ENCODE data around the gene TARM1. TPM values are rescaled to one million over a fixed set of nuclear protein-coding genes. Genes with fewer than 3 reads are reported as not detected.
"Not testable (repeated sequence)": the region's sequence is repeated elsewhere in the genome, so short reads cannot be mapped to it uniquely, and the experiment has no call there.

Gene TARM1
- polyA plus RNA-seq, 1 donor: 0.22 TPM

DNA sequence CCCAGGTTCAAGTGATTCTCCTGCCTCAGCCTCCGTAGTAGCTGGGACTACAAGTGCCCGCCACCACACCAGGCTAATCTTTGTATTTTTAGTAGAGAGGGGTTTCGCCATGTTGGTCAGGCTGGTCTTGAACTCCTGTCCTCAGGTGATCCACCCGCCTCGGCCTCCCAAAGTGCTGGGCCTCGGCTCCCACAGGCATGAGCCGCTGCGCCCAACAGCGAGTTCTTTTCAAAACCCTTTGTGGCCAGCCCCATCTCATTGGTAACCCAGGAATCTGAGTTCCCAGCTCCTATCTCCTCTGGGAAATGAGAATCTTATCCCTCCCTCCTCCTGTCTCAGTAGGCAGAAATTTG, 18.7 kb upstream of the TARM1 start:
- not testable (repeated sequence) for DNase-seq

DNA sequence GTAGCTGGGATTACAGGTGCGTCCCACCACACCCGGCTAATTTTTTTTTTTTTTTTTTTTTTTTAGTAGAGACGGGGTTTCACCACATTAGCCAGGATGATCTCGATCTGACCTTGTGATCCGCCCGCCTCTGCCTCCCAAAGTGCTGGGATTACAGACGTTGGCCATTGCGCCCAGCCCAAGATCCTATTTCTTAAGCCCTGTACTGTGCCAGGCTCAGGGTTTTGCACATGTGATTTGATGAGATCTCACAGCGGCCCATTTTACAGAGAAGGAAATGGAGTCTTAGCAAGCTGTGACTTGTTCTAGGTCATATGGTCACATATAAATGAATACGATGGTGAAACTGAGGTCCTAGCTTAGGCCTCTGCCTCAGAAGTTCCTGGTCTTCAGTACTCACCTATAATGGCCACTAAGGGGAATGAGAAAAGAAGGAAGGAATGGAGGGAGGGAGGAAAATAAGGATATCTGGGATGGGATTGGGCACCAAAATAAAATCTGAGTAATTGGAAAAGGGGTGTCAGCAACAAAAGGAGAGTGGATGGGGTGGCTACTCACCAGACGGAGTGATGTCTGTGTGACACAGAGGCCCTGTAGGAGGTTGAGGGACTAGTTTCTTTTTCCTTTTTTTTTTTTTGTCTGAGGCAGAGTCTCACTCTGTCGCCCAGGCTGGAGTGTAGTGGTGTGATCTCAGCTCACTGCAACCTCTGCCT, 18.2 kb upstream of the TARM1 start:
- no peak for DNase-seq

GRCh38 chr19:54096617-54097106, 15.5 kb upstream of the TARM1 start:
- no peak for DNase-seq

- DNase-seq: not testable (repeated sequence)
These were observed 14.9 kb upstream of the TARM1 start for GRCh38 chr19:54095859-54096616.

- DNase-seq: no peak
These were observed 14.1 kb upstream of the TARM1 start for GRCh38 chr19:54095136-54095858.

DNA sequence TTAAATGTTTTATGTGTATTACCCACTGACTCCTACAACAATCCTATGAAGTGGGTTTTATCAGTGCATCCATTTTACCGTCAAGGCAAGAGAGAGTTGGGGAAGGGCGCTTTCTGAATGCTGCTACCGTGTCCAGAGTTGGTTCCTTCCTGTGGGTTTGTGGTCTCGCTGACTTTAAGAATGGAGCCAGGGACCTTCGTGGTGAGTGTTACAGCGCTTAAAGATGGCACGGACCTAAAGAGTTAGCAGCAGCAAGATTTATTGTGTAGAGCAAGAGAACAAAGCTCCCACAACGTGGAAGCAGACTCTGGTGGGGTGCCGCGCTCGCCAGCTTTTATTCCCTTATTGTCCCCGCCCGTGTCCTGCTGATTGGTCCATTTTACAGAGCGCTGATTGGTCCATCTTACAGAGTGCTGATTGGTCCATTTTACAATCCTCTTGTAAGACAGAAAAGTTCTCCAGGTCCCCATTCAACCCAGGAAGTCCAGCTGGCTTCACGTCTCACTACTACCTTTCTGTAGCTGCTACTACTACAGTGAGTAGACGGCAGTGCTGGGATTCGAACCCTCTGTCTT, 13.3 kb upstream of the TARM1 start:
- no peak for DNase-seq

- DNase-seq: no peak
These were observed 3.2 kb upstream of the TARM1 start for GRCh38 chr19:54084410-54084809.

GRCh38 chr19:54077334-54077733, 3.8 kb downstream of the TARM1 start:
- no peak for DNase-seq

DNA sequence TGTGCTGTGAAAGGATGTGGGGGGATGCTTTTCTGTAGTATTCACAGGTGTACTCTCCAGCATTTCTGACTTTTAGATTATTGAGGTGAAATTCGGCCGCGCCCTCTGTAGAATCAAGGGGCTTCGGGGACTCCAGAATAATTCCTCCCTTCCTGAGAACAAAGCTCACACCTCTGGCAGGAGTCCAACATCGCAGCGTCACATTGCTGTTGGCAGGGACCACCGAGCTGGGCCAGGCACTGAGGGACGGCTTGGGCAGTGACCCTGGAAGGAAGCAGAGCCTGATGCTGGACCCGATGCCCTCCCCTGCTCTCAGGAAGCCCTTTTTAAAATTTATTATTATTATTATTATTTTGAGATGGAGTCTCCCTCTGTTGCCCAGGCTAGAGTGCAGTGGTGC, 6.3 kb downstream of the TARM1 start:
- DNase-seq: no peak

DNA sequence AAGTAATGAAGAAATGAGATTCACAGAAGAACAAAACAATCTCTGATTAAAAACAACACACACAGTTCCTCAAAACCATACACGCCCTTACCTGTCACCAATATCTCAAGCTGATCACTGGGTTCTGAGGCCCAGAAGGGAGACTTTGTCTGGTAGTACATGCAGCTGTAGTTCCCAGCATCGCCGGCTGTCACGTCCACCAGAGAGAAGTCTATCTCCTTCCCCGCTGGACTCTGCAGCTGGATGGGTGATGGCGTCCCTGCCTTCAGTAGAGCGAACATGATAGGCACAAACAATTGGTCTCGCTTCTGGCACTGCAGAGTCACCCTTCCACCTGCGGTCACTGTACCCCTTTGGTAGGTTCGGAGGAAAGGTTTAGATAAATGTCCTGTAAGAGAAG, 7.3 kb downstream of the TARM1 start:
- no peak for DNase-seq

- DNase-seq: no peak
These were observed 11.7 kb downstream of the TARM1 start for GRCh38 chr19:54069470-54069869.

GRCh38 chr19:54063350-54064116, 17.6 kb downstream of the TARM1 start, which contains the start of gene VSTM1:
VSTM1 (minus strand) TSS chr19:54063897; CDS start chr19:54063777, 120 bp downstream.
- DNase-seq: no peak

GRCh38 chr19:54062643-54063042, 18.5 kb downstream of the TARM1 start:
- no peak for DNase-seq

- no peak for DNase-seq
These were observed 33.5 kb downstream of the TARM1 start for GRCh38 chr19:54047616-54048015.

DNA sequence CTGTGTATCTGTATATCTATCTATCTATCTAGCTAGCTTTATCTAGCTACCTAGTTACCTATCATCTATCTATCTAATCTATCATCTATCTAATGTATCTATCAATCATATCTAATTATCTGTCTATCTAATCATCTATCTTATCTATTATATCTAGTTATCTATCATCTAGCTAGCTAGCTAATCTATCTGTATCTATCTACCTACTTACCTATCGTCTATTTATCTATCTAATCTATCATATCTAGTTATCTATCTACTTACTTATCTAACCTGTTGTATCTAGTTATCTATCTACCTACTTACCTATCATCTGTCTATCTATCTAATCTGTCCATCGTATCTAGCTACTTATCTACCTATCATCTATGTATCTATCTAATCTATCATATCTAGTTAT, 35.4 kb downstream of the TARM1 start:
- DNase-seq: no peak

- no peak for DNase-seq
These were observed 38.2 kb downstream of the TARM1 start for GRCh38 chr19:54042989-54043388.

DNA sequence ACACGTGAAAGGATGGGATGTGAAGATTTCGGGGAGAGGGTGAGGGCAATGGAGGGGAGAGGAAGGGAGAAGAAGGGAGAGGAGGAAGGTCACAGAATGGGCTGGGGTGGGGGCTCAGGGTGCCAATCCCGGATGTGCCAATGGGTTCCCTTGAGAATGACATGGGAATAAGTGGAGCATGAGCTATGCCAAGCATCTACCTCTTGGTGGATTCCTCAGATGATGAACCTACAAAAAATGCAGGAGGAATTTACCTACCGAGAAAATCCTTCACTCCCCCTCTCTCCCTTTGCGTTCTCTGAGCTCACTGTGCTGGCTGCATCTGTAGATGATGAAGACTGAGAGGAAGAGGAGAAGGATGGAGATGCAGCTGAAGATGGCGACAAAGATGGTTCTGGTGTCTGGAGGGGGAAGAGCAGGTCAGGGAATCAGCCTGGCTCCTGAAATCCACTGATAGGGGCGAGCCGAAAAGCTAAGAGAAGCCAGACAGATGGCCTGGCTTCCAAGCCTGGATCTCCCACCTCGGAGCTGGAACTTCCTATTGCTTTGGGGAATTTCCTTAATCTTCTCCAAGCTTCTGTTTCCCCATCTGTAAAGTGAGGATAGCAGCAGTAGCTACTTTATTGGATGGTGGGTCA, 39.1 kb downstream of the TARM1 start:
- DNase-seq: no peak

DNA sequence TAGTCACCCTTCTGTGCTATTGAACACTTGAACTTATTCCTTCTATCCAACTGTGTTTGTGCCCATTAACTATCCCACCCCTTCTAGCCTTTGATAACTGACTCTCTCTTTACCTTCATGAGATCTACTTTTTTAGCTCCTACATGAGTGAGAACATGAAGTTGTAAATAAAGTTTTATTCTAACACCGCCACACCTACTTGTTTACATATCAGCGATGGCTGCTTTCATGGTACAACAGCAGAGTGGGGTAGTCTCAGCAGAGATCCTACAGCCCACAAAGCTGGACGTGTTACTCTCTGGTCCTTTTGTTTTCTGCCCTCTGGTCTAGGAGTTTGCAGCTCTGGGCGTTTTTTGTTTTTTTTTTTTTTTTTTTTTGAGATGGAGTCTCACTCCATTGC, 41.2 kb downstream of the TARM1 start:
- DNase-seq: no peak

DNA sequence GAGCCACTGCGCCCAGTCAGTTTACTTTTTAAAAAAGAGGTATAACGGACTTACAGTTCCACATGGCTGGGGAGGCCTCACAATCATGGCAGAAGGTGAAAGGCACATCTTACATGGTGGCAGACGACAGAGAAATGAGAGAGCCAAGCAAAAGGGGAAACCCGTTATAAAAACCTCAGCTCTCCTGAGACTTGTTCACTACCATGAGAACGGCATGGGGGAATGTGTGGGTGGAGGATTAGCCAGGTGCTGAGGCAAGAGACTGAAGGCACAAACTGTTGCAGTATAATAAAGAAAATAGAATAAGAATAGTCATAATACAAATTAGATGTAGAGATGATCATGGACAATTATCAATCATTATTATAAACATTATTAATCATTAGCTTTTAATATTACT, 44.6 kb downstream of the TARM1 start:
- not testable (repeated sequence) for DNase-seq

- DNase-seq: no peak
These were observed 45.7 kb downstream of the TARM1 start for GRCh38 chr19:54035215-54036178.

Data from left kidney (tissue), 2 donors.